GM06990 (cell line): ENCODE data around the gene INPP4A.
A peak's percentile ranks its signal among the peaks of the same experiment; 100 is the strongest.

Experiments
- DNase-seq: peaks from one replicate; pipeline ENCODE4 v3.0.0-alpha.2; 2011; ENCODE audit not compliant: insufficient read length; ENCODE audit errors: extremely low read depth
- H3K27me3 ChIP-seq: replicated peaks from 2 replicates; pipeline ENCODE4 v1.6.0; 2011; ENCODE audit warnings: low read length; ENCODE audit not compliant: control insufficient read depth, insufficient read depth
- H3K36me3 ChIP-seq: 2 replicates; pipeline ENCODE4 v1.5.1; 2011; ENCODE audit warnings: low read length; ENCODE audit not compliant: control insufficient read depth, insufficient read depth
- H3K4me3 ChIP-seq: replicated peaks from 2 replicates; pipeline ENCODE4 v1.5.1; 2011; ENCODE audit warnings: low read depth, mild to moderate bottlenecking, control low read depth, low read length
- TF ChIP-seq, protein P1 (sequence below): IDR thresholded peaks from 2 replicates; pipeline ENCODE4 v1.5.1; 2011; ENCODE audit warnings: low read length, control low read depth, mild to moderate bottlenecking, inconsistent platforms; ENCODE audit not compliant: insufficient read depth, poor library complexity, severe bottlenecking

The INPP4A gene

GRCh38 chr2:98486374-98486981 is 41.8 kb downstream of the INPP4A start:
- DNase-seq = no peak
- TF ChIP-seq, protein P1, sequence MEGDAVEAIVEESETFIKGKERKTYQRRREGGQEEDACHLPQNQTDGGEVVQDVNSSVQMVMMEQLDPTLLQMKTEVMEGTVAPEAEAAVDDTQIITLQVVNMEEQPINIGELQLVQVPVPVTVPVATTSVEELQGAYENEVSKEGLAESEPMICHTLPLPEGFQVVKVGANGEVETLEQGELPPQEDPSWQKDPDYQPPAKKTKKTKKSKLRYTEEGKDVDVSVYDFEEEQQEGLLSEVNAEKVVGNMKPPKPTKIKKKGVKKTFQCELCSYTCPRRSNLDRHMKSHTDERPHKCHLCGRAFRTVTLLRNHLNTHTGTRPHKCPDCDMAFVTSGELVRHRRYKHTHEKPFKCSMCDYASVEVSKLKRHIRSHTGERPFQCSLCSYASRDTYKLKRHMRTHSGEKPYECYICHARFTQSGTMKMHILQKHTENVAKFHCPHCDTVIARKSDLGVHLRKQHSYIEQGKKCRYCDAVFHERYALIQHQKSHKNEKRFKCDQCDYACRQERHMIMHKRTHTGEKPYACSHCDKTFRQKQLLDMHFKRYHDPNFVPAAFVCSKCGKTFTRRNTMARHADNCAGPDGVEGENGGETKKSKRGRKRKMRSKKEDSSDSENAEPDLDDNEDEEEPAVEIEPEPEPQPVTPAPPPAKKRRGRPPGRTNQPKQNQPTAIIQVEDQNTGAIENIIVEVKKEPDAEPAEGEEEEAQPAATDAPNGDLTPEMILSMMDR = no peak
- H3K4me3 ChIP-seq = no peak overlapping the region
- no peaks in the 10 kb centered on the region; the same call in 1 of the 2 replicates for H3K36me3 ChIP-seq
- H3K27me3 ChIP-seq = no peaks in the 10 kb centered on the region

DNA sequence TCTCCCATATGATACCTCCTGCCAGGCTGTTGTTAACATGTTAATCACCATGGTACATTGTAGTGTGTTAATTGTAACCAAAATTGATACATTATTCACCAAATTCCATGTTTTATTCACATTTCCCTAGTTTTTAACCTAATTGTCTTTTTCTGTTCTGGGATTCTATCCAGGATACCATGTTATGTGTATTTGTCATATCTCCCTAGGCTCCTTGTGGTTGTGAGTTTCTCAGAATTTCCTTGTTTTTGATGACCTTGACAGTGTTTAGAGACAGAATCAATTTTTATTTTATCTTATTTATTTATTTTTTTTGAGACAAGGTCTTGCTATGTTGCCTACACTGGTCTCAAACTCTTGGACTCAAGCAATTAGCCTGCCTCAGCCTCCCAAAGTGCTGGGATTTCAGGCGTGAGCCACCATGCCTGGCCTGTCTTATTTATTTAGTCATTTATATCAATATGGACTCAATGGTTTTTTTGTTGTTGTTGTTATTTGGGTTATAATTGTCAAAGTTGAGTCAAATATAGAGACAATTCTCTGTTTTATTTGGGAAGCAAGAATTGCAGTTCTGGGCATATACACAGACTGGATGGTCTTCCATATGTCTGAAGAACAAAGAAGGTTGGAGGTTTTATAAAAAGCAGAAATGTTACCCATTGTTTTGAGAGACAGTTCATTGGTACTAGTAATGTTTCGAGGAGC is 42.6 kb downstream of the INPP4A start:
- TF ChIP-seq, protein P1 = no peak
- no peaks in the 10 kb centered on the region for H3K27me3 ChIP-seq
- no peak overlapping the region for H3K4me3 ChIP-seq
- peak; percentile 79 for DNase-seq
- no peaks in the 10 kb centered on the region; the same call in 1 of the 2 replicates for H3K36me3 ChIP-seq

- Histone ChIP-seq H3K4me3 (no peak overlapping the region), H3K36me3 (no peaks in the 10 kb centered on the region; the same call in 1 of the 2 replicates), H3K27me3 (no peaks in the 10 kb centered on the region)
- TF ChIP-seq, protein P1 = peak; percentile 27
- no peak for DNase-seq
These were observed 43.1 kb downstream of the INPP4A start for GRCh38 chr2:98487806-98488189.

GRCh38 chr2:98488252-98488651 is 43.6 kb downstream of the INPP4A start:
- Histone ChIP-seq H3K27me3 (no peaks in the 10 kb centered on the region), H3K36me3 (no peaks in the 10 kb centered on the region; the same call in 1 of the 2 replicates), H3K4me3 (no peak overlapping the region)
- DNase-seq = no peak
- TF ChIP-seq, protein P1 = no peak

GRCh38 chr2:98489486-98489885 is 44.8 kb downstream of the INPP4A start:
- DNase-seq = no peak
- Histone ChIP-seq H3K27me3 (no peaks in the 10 kb centered on the region), H3K4me3 (no peak overlapping the region), H3K36me3 (no peaks in the 10 kb centered on the region; the same call in 1 of the 2 replicates)
- TF ChIP-seq, protein P1 = no peak
